ENCODE results near the gene PADI1. TPM values are rescaled to one million over a fixed set of nuclear protein-coding genes. Genes with fewer than 3 reads are reported as not detected.

Gene PADI1
- polyA plus RNA-seq, 2 of the 4 experiments (the other 2 are of a cell fraction) = 1.4 to 2.0 TPM

DNA sequence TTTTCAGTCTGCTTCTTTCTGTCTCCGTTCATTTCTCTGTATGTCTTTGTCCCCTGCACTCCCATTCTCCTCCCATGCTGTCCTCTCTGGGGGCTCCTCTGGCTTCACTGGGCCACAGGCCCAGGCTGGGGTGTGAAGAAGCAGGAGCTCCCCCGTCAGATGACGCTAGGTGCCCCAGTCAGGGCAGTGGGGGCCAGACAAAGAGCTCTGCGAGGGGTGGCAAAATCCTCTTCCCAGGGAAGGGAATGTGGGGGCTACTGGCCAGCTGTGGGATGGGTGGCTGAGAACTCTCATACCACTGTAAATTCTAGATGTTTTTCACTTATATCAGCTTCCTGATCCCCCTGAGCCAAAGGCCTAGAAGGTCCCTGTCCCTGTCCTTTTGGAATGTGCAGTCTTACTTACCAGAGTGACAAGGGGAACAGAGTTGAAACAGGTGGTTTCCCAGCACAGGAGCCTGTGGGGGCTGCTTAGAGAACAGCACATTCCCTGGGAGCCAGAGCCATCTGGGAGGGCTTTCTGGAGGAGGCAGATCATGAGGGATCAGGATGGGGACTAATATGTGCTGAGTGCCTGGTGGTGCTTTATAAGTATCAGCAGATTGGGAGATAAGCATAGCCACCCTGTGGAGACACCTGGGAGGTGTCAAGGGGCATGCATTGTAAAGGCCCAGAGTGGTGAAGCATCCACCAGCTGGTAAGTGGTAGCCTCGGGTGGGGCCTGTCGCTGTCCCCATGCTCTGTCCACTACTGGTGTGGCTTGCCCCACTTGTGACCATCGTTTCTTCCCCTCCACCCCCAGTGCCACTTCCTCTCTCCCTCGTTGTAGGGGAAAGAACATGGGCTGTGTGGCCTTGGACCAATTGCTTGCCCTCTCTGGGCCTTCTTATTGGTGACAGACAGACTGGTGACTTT, 10.1 kb upstream of the PADI1 start:
- Histone ChIP-seq H3K4me1 (peaks cover 39% of the 10 kb centered on the region), H3K4me3 (no peak overlapping the region), H3K27ac (peak overlapping the region; percentile 30 to 93; a peak in 3 of 6 replicates), H3K9me3 (no peaks in the 10 kb centered on the region), H3K4me2 (no peak overlapping the region)
- ATAC-seq = no peak
- FAIRE-seq = no peak
- WGBS (ENCODE audit: missing lambda C conversion rate) = 78% methylated on average over 8 of the region's 8 CpGs
- TF ChIP-seq CBX8 (IDR thresholded peaks at IDR 0.05) (no peak), ZFP36 (IDR thresholded peaks at IDR 0.05; ENCODE audit: borderline replicate concordance, partially characterized antibody) (peak; percentile 32)
- no peak for DNase-seq (ENCODE audit: low read depth in 1 of 2, low spot score in 1 of 2)
- ChIA-PET POLR2A (no interaction called here), CTCF (interaction anchor here (2.8 kb wide), 1 partner anchor 69 kb away, joined by 7 read pairs; no protein-coding TSS in a partner anchor)

DNA sequence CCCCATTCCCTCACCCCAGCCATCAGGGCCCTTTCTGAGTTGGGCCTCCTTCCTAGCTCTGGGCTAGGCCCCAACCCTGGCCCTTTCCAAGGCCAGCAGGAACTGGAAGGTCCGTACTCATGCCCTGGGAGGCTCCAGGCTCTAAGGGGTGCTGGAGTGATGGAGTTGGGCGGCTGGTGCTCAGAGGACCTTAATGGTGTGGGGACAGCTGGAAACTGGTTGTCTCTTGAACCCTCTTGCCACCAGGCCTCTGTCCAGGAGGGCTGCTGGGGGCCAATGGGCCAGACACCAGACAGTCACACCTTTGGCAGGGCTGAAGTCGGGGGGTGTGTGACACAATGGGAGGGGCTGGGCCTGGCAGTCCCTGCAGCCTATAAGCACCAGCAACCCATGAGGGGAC, 9.2 kb upstream of the PADI1 start:
- ATAC-seq (no peak), DNase-seq (ENCODE audit: low read depth in 1 of 2, low spot score in 1 of 2) (no peak), FAIRE-seq (no peak)
- Histone ChIP-seq H3K4me3 (no peak overlapping the region), H3K27ac (peak overlapping the region in 1 of 2 experiments; percentile 93; a peak in 3 of 6 replicates), H3K9me3 (no peaks in the 10 kb centered on the region), H3K4me2 (no peak overlapping the region), H3K4me1 (peaks cover 34% of the 10 kb centered on the region)
- WGBS (ENCODE audit: missing lambda C conversion rate) = 80% methylated on average over 1 of the region's 3 CpGs
- ChIA-PET POLR2A (no interaction called here), CTCF (interaction anchor here (2.8 kb wide), 1 partner anchor 70 kb away, joined by 7 read pairs; no protein-coding TSS in a partner anchor)
- TF ChIP-seq MAZ (IDR thresholded peaks at IDR 0.05; ENCODE audit: borderline replicate concordance, low read depth, low read length) (no peak), MYC (IDR thresholded peaks at IDR 0.05; ENCODE audit: borderline replicate concordance, low read length) (no peak), RNF2 (IDR thresholded peaks at IDR 0.05; ENCODE audit: borderline replicate concordance, low read depth) (no peak), ZSCAN20 (CRISPR knock-in tag; IDR thresholded peaks at IDR 0.05) (no peak), BHLHE40 (IDR thresholded peaks at IDR 0.05; ENCODE audit: low read depth, low read length) (no peak), ZC3H11A (IDR thresholded peaks at IDR 0.05) (no peak)
- TF ChIP-seq, protein P1, sequence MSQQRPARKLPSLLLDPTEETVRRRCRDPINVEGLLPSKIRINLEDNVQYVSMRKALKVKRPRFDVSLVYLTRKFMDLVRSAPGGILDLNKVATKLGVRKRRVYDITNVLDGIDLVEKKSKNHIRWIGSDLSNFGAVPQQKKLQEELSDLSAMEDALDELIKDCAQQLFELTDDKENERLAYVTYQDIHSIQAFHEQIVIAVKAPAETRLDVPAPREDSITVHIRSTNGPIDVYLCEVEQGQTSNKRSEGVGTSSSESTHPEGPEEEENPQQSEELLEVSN (IDR thresholded peaks at IDR 0.05; ENCODE audit: borderline replicate concordance, low read depth) = no peak

- Histone ChIP-seq H3K27ac (peak overlapping the region in 1 of 2 experiments; percentile 93; a peak in 3 of 6 replicates), H3K9me3 (no peaks in the 10 kb centered on the region), H3K4me2 (no peak overlapping the region), H3K4me1 (peaks cover 34% of the 10 kb centered on the region), H3K4me3 (no peak overlapping the region)
- DNase-seq (ENCODE audit: low read depth in 1 of 2, low spot score in 1 of 2) (no peak), ATAC-seq (no peak), FAIRE-seq (no peak)
- TF ChIP-seq, protein P2, sequence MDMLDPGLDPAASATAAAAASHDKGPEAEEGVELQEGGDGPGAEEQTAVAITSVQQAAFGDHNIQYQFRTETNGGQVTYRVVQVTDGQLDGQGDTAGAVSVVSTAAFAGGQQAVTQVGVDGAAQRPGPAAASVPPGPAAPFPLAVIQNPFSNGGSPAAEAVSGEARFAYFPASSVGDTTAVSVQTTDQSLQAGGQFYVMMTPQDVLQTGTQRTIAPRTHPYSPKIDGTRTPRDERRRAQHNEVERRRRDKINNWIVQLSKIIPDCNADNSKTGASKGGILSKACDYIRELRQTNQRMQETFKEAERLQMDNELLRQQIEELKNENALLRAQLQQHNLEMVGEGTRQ (IDR thresholded peaks at IDR 0.05) = no peak
- TF ChIP-seq, protein P3, sequence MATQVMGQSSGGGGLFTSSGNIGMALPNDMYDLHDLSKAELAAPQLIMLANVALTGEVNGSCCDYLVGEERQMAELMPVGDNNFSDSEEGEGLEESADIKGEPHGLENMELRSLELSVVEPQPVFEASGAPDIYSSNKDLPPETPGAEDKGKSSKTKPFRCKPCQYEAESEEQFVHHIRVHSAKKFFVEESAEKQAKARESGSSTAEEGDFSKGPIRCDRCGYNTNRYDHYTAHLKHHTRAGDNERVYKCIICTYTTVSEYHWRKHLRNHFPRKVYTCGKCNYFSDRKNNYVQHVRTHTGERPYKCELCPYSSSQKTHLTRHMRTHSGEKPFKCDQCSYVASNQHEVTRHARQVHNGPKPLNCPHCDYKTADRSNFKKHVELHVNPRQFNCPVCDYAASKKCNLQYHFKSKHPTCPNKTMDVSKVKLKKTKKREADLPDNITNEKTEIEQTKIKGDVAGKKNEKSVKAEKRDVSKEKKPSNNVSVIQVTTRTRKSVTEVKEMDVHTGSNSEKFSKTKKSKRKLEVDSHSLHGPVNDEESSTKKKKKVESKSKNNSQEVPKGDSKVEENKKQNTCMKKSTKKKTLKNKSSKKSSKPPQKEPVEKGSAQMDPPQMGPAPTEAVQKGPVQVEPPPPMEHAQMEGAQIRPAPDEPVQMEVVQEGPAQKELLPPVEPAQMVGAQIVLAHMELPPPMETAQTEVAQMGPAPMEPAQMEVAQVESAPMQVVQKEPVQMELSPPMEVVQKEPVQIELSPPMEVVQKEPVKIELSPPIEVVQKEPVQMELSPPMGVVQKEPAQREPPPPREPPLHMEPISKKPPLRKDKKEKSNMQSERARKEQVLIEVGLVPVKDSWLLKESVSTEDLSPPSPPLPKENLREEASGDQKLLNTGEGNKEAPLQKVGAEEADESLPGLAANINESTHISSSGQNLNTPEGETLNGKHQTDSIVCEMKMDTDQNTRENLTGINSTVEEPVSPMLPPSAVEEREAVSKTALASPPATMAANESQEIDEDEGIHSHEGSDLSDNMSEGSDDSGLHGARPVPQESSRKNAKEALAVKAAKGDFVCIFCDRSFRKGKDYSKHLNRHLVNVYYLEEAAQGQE (IDR thresholded peaks at IDR 0.05) = no peak
- TF ChIP-seq TP53 (CRISPR knock-in tag; IDR thresholded peaks at IDR 0.05) = no peak
- POLR2A ChIA-PET = no interaction called here
- CTCF ChIA-PET = interaction anchor here (2.8 kb wide), 1 partner anchor 71 kb away, joined by 7 read pairs; no protein-coding TSS in a partner anchor
- WGBS (ENCODE audit: missing lambda C conversion rate) = 76% methylated on average over 12 of the region's 13 CpGs
Measured at GRCh38 chr1:17196496-17197185, 8.3 kb upstream of the PADI1 start.
